GM18909 (cell line): ENCODE measurements around the gene GORASP2.

Source experiments
- ATAC-seq: cut with Tn5 transposase; IDR thresholded peaks from one replicate; pipeline ENCODE4 v1.9.1; 2021; ENCODE audit warnings: mild to moderate bottlenecking; ENCODE audit not compliant: unreplicated experiment, poor library complexity

Gene GORASP2

DNA sequence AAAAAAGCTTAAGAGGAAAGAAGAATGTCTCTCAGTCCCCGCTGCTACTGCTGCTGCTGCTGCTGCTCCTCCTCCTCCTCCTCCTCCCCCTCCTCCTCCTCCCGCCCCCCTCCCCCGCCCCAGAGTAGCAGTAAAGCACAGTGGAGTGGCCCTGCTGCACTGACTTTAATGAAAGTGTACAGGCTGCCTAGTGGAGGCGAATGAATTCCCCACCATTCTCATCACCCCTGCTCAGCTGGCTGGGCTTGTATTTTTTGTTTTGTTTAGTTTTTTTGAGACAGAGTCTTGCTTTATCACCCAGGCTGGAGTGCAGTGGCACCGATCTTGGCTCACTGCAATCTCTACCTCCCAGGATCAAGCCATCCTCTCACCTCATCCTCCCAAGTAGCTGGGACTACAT is 34.3 kb downstream of the GORASP2 start:
- no peak for ATAC-seq

DNA sequence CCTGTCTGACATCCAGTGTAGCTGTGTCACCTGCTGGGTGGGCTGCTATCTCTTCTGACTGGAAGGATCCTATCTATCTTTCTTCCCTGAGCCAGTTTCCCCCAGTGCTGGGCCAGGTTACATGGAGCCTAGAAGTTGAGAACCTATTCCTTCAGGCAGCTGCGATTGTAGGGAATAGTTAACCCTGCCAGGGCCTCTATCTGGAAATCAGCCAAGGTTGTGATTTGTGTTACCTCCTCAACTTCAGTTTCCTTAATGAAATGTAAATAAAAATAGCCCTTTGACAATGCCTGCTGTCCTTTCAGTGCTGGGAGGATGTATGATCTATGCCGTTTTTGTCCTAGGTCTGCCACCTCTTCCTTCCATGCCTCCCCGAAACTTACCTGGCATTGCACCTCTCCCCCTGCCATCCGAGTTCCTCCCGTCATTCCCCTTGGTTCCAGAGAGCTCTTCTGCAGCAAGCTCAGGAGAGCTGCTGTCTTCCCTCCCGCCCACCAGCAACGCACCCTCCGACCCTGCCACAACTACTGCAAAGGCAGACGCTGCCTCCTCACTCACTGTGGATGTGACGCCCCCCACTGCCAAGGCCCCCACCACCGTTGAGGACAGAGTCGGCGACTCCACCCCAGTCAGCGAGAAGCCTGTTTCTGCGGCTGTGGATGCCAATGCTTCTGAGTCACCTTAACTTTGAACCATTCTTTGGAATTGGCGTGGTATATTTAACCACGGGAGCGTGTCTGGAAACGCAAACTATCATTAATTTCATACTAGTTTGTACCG is 36.6 kb downstream of the GORASP2 start:
- no peak for ATAC-seq

DNA sequence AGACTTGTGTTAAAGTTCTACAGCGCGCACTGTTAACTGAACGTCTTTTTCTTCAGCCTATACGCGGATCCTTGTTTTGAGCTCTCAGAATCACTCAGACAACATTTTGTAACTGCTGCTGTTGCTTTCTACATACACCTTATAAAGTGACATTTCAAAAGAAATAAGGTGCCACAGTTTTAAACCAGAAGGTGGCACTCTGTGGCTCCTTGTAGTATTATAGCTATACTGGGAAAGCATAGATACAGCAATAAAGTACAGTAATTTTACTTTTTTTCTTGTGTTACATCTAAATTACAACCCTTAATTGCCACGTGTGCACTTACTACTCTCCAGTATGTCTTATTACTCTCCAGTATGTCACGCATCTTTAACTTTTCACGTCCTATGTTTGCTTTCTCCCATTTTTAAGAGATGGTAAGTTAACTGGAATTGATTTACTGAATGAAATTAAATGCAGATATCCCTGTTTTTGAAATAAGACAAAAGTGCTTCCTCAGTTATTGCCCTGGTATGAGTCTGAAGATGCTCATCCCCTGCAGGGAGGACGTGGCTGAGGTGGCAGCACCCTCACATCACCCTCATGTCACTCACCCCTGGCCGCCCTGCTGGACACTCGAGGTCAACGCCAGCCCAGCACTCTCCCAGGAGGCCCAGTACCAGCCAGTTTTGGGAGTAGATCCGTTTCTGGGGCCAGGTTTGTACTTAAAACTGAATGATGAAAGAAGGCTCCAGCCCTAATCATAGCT is 37.8 kb downstream of the GORASP2 start:
- no peak for ATAC-seq

DNA sequence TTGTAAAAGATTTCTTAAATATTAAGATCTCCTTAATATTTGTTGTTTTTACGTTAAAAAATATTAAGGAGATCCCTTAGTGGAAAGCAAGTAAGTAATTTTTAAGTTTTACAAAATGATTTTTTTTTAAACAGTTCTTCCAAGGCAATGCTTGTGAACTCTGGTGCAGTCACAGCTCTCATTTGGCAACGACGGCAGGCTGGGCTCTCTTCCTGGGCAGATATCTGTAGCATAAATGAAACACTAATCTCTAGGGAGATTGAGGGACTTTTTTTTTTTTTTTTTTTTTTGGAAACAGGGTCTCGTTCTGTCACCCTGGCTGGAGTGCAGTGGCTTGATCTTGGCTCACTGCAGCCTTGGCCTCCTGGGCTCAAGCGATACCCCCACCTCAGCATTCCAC is 38.5 kb downstream of the GORASP2 start:
- ATAC-seq: no peak

DNA sequence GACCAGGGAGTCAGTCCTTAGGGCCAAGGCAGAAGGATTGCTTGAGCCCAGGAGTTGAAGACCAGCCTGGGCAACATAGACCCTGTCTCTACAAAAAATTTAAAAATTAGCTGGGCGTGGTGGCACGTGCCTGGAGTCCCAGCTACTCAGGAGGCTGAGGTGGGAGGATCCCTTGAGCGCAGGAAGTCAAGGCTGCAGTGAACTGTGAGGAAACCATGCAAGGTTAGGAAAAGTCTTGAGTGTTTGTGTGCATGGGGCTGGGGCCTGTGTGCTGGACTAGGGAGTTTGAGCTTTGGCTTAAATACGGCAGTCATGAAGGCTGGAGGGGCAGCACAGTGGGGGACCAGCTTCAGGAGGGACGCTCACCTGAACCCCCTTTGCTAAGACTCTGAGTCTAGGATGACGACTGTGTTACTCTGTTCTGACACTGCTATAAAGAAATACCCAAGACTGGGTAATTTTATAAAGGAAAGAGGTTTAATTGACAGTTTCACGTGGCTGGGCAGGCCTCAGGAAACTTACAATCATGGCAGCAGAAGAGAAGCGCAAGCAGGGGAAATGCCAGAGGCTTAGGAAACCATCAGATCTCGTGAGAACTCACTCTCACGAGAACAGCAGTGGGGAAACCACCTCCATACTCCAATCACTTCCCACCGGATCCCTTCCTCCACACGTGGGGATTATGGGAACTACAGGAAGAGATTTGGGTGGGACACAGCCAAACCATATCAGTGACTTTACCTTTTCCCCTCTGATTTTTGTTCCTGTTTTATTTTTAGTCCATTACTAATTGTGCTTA is 39.4 kb downstream of the GORASP2 start:
- no peak for ATAC-seq

DNA sequence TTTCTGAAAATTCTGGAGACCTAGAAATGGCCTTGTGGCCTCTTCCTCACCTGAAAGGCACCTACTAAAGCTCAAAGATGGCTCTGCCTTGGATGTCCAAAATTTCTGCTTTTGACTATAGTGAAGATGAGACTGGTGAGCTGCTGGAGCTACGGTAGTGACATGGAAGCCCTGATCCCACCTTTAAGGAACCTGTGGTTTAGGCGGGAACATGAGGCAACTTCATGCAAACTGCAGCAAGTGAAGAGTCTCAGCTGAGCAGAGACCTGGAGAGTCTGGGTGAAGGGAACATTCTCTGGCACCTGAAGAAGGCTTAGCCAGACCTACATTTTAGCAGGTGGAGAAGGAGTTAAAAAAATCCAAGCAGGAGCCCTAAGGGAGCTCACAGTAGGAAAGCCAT is 40.0 kb downstream of the GORASP2 start:
- ATAC-seq: no peak

DNA sequence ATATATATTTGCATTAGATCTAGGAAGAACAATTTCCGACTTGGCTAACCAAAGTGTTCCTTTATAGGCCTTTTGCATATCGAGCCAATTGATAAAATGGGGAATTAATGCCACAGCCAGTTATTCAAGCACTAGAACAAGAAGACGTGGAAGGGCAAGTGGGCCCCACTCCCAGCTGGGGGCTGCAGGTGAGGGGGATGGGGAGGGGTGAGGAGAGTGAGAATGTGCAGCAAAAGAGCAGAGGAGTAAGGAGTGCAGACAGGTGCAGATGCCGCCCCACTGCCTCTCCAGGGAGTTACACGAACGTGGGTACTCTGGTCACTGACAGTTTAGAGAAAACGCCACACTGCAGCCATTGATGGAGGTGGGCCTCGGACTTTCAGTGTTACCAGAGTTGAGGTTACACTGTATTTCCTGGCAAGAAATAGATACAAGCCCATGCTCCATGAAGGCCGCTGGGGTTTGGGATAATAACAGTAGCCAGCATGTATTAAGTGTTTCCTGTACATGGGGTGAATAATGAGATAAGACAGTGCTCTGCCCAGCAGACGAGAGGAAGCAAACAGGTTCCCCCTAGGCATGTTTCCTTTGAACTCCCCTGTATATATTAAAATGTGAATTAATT is 40.9 kb downstream of the GORASP2 start:
- ATAC-seq: no peak

DNA sequence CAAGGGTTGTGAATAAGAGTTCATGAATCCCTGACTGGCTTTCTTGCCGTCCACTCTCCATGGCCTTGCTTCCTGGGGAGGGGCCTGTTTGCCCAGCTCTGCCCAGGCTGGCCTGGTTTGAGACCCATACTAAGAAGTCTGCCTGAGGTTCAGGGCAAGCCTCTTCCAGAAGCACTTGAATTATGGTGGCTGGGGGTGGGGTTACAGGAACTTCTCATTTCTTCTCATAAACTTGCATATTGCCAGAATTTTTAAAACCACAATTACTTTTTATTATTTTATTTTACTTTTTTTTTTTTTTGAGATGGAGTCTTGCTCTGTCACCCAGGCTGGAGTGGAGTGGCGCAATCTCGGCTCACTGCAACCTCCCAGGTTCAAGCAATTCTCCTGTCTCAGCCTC is 42.0 kb downstream of the GORASP2 start:
- no peak for ATAC-seq

DNA sequence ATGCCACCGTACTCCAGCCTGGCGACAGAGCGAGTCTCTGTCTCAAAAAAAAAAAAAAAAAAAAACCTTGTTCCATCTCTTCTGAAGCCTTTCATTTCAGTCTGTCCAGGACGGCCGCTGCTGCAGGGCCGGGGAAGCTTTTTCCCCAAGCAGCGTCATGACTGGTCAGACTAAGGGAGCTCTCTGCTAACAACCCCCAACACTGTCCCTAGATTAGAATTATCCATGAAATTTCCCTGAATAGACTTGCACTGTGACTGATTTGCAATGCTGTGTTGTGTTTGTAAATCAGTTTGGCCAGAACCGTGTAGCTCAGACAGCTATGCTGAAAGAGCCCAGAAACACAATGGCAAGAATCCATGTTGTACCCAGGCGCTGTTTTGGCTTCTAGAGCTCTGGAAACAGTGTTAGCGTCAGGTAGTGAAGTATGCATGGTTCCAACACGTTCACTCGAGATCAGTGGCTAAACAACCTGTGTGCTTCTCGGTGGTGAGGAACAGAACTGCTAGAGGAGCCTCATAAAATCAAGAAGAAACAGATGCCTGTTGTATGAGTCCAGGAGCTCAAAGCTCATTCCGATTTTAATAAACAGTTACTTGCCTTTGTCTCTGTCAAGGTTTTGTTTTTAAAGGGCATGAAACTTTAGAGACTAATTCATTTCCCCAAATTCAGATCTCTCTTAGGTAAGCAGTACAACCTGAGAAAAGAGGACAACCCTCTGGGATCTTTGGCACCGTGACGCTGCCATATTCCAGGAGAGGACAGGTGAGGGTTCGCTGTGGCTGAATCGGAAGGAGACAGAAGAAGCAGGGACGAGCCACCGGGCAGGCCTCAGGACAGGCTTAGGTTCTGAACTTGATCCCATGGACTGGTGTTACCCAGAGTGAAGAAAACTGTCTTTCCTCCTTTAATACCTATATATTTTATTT is 43.5 kb downstream of the GORASP2 start:
- ATAC-seq: no peak

DNA sequence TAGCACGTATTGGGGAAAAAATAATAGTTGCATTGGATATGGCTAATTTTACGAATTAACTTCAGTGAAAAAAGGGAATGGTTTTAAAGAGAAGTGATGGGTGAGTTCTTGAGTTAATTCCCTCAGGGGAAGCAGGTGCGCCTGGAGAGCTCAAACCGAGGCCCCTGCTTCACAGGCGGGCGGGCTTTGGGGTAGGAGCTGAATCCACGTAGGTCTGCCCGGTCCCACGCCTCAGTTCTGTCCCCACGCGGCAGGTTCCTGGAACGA is 44.1 kb downstream of the GORASP2 start:
- ATAC-seq: no peak

DNA sequence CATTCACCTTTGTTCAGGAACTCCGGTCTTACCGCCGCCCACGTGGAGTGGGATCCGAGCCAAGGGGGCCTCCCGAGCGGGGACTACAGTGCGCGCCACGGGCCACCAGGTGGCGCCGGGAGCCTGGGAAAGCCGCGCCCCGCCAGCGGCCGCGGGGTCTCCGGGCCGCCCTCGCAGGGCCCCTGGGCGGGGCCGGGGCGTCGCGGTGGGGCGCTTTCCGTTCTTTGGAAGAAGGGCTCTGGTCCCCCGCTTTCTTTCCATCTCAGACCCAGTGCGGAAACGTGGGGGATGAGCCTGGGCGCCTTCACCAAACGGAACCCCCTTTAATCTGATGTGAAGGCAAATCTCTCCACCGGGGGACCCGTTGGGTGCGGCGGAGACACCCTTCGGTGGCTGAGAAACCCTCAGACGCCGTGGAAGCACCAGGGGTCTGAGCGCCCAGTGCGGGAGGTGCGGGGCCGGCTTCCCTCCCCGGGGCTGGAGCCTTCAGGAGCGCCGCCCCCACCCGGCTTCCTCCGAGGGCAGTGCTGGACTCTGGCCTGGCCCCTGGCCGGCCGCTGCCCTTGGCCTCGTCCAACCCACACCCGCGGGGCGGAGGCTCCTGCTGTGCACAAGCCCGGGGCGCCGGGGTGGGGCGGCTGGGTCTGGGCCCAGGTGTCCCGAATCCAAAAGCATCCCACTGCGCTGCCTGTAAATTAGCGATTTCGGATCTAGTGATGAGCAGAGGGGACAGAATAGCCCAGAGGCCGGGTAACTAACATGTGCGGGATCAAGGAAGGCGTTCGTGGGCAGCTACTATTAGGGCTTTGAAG is 44.6 kb downstream of the GORASP2 start:
- ATAC-seq: peak; percentile 96

DNA sequence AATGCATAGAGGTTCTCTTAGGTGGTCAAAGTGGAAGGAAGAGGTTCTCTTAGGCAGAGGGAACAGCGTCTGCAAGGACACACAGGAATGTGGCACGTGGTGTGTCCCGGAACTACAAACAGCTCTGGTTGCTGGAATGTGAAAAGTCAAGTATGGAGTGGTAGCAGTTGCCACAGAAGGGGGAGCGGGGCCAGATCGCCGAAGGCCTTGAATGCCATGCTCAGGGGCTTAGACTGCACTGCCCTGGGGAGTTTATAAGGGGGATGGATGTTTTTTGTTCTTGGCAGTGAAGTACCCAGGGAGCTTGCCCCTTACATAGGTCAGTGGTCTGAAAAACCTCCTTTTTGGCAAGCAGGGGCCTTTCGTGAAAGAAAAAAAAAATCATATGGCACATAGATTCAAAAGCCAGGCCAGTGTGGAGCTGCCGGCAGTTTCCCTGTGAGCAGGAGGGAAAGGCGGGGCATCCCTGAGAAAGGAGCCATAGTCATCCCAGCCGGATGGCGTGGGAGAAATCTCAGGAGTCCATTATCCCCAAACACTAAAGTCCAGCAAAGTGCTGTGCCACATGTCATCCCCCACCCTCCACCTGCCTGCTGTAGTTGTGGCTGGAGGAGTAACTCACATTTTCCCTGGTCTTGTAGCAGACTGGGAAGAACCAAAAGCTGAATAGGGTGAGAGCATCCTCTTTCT is 45.4 kb downstream of the GORASP2 start:
- ATAC-seq: no peak

DNA sequence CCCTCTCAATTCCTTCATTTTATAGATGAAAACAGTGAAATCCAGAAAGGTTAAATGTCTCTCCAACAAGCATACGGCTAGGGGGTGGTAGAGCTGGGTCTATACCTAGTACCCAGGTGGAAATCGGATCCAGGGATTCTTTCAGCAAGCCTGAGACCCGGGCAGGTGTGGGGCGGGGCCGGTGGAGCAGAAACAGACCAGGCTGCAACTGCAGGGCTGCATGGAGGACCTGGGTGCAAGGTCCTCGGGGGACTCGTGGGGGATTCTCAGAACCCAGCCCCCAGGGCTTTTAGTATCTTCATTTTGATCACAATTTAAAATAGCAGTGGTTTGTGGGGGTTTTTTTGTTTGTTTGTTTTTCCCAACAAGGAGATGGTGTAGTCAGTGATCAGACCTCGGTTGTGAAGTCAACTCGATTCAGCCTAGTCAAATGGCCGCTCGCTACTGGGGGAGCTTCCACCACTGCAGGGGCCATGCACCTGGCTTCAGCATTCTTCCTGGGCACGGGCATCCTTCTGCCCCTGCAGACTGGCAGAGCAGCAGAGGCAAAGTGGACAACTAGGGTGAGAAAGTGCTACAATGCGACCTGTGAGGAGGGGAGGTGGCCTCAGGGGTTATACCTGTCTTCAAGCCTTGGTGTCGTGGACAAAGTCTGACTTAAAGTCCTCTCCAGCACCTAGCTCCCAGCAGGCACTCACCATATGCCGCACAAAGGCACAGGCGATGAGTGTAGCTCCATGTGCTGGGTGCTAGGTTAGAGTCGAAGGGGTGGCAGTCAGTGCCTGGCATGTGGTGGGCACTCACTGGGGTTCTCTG is 46.3 kb downstream of the GORASP2 start:
- no peak for ATAC-seq

DNA sequence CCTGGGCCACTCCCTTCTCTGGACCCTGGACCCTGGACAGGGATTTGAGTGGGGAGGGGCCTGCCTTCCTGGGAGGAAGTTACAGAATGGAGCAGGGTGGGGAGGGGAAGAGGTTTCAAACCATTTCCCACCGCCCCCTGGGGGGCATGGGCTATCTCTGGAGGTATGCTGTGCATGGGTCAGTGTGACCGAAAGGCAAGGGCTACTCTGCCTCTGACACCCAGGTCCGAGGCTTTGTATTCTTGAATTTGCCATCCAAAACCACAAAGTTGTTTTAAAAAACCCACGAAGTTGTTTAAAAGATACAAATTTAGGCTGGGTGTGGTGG is 46.9 kb downstream of the GORASP2 start:
- no peak for ATAC-seq

DNA sequence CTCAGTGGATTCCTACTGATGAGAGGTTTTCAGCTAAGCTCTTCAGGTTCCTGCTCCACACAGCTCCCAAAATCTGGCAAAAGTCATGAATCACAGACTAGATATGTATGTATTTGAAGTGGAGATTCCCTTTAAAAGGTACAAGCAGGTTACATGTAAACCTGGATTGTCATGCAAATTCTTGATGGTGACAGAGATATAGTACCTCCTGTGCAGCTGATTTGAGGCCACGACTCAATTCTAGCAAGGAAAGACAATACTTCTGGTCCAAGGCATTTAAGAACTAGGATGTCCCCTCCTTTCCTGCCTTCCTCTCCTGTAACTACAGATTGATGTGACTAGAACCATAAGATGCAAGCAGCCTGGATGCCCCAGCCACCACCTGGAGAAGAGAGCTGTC is 55.0 kb downstream of the GORASP2 start:
- no peak for ATAC-seq

DNA sequence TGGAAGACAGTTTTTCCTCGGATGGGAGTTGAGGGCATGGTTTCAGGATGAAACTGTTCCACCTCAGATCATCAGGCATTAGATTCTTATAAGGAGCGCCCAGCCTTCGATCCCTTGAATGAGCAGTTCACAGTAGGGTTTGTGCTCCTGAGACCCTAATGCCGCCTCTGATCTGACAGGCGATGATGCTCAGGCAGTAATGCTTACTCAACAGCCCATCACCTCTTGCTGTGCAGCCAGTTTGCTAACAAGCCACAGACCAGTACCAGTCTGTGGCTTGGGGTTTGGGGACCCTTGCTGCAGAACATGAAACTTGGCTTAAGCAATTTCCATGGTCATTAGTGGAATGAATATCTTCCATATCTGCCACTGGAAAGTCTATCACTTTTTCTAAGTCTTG is 56.4 kb downstream of the GORASP2 start:
- ATAC-seq: no peak

DNA sequence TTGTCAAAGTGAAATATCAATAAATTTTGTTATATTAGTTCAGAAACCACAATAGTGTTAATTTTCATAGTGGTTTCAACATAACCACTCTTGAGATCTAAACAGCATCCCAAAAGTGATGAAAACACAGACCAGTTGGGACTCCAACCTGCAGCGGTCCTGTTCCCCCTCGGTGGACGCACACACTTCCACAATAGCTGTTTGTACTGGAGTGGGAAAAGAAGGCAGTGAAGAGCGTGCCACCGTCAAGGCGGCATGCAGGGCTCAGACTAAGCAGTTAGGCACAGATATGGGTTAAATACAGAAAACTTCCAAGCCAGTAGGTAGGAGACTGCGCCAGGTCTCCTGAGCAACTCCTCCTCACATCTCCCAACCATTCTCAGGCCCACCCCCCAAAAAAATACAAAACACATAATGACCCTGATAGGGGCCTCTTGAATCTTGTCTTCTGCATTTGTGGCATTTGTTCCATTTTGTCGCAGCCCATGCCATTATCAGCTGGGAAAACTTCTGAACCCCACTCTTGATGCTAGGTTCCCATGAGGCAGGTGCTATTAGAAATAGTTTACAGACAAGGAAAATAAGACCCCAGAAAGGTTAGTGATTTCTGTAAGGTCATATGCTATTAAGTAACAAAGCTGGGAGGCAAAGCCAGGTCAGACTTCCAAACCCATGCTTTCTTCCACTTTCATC is 57.7 kb downstream of the GORASP2 start:
- ATAC-seq: no peak
